Activated CD4-positive, alpha-beta T cell treated with anti-CD3 and anti-CD28 coated beads, Interleukin-2, amount 10 ng/mL, durations not matched to agents 7 days and 5 days (primary cell): ENCODE measurements around the gene MAK. TPM values are rescaled to one million over a fixed set of nuclear protein-coding genes. Genes with fewer than 3 reads are reported as not detected.

Experiments used
- CTCF ChIA-PET: fragments of 350-600 bp; sonication (Branson Sonifier 250); formaldehyde crosslinking; loops from one replicate; lab custom pipeline; 2021; ENCODE audit warnings: antibody characterized with exemption; lab: Charles Lee
- POLR2A ChIA-PET: fragments of 350-600 bp; sonication (Branson Sonifier 250); formaldehyde crosslinking; loops from one replicate; lab custom pipeline; 2021; ENCODE audit warnings: antibody characterized with exemption; lab: Charles Lee
- DNase-seq: peaks from one replicate; pipeline ENCODE4 v3.0.0-alpha.2; 2020
- H3K27ac Mint-ChIP-seq: one replicate; pipeline ENCODE4 v1.8.0; 2021; ENCODE audit warnings: mild to moderate bottlenecking, moderate library complexity, mixed read lengths
- H3K27me3 Mint-ChIP-seq: one replicate; pipeline ENCODE4 v1.8.0; 2021; ENCODE audit warnings: mixed read lengths
- H3K36me3 Mint-ChIP-seq: one replicate; pipeline ENCODE4 v1.8.0; 2021; ENCODE audit warnings: low read depth, mixed read lengths
- H3K4me1 Mint-ChIP-seq: one replicate; pipeline ENCODE4 v1.8.0; 2021; ENCODE audit warnings: mixed read lengths
- H3K4me3 Mint-ChIP-seq: one replicate; pipeline ENCODE4 v1.8.0; 2021; ENCODE audit warnings: mild to moderate bottlenecking, moderate library complexity, mixed read lengths
- H3K9me3 Mint-ChIP-seq: one replicate; pipeline ENCODE4 v1.8.0; 2021; ENCODE audit warnings: mixed read lengths
- total RNA-seq, 2 experiments: library from RNA; stranded (reverse); gene quantifications; one replicate each; pipeline ENCODE4 v1.2.3, GENCODE V29; 2021

Gene MAK
- total RNA-seq, 2 experiments from 2014 or later = 0.07 TPM; not detected in 1

DNA sequence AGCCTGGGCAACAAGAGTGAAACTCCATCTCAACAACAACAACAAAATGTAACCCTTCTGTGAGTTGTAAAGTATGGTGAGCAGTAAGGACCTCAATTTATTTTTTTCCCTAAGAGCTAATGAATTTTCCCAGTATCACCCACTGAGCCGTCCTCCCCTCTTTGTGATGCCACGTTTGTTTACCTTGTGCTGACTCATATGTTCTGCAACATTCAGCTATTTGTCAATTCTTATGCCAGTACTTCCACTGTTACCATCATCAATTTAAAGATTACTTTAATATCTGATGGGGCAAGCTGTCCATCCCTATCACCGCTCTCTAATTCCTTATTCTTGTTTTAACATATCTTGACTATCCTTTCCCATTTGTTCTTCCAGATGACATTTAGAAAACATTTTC, 37.5 kb downstream of the MAK start:
- no peak overlapping the region for H3K27ac Mint-ChIP-seq
- POLR2A ChIA-PET = no interaction called here
- no peaks in the 10 kb centered on the region for H3K4me1 Mint-ChIP-seq
- no peaks in the 10 kb centered on the region for H3K9me3 Mint-ChIP-seq
- no peaks in the 10 kb centered on the region for H3K27me3 Mint-ChIP-seq
- CTCF ChIA-PET = interaction anchor here (0.9 kb wide), 1 partner anchor 290 kb away, joined by 5 read pairs; no protein-coding TSS in a partner anchor
- no peak overlapping the region for H3K4me3 Mint-ChIP-seq
- no peaks in the 10 kb centered on the region for H3K36me3 Mint-ChIP-seq
- DNase-seq = no peak

GRCh38 chr6:10794239-10794638, 44.1 kb downstream of the MAK start:
- DNase-seq = no peak
- CTCF ChIA-PET = interaction anchor here (0.6 kb wide), 1 partner anchor 139 kb away, joined by 3 read pairs; no protein-coding TSS in a partner anchor
- no peak overlapping the region for H3K27ac Mint-ChIP-seq
- peaks cover 3% of the 10 kb centered on the region for H3K36me3 Mint-ChIP-seq
- POLR2A ChIA-PET = no interaction called here
- no peak overlapping the region for H3K4me3 Mint-ChIP-seq
- H3K27me3 Mint-ChIP-seq = no peaks in the 10 kb centered on the region
- H3K9me3 Mint-ChIP-seq = no peaks in the 10 kb centered on the region
- H3K4me1 Mint-ChIP-seq = no peaks in the 10 kb centered on the region

DNA sequence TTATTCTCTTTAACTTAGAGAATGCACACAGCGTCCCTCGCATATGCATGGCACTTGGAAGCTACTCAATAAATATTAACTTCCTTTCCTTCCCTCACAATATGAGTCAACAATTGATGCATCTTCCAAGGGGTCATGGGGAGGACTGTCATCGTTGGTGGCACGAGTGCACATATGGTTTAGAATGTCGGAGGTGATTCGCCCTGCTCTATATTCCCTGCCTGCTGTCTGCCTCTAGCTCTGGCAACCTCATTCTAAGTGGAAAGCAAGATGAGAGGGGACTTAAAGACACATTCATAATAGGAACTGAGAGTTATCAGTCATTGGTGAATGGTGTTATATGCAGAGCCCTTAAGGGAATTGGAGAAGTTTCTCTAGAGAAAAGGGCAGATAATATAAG, 44.6 kb downstream of the MAK start:
- no peak overlapping the region for H3K4me3 Mint-ChIP-seq
- CTCF ChIA-PET = interaction anchor here (1.0 to 1.6 kb wide), 2 partner anchors 9 to 17 kb away, joined by 3 read pairs; no protein-coding TSS in a partner anchor
- H3K9me3 Mint-ChIP-seq = no peaks in the 10 kb centered on the region
- no peak overlapping the region for H3K27ac Mint-ChIP-seq
- H3K27me3 Mint-ChIP-seq = no peaks in the 10 kb centered on the region
- DNase-seq = no peak
- H3K36me3 Mint-ChIP-seq = peaks cover 3% of the 10 kb centered on the region
- POLR2A ChIA-PET = no interaction called here
- H3K4me1 Mint-ChIP-seq = no peaks in the 10 kb centered on the region

DNA sequence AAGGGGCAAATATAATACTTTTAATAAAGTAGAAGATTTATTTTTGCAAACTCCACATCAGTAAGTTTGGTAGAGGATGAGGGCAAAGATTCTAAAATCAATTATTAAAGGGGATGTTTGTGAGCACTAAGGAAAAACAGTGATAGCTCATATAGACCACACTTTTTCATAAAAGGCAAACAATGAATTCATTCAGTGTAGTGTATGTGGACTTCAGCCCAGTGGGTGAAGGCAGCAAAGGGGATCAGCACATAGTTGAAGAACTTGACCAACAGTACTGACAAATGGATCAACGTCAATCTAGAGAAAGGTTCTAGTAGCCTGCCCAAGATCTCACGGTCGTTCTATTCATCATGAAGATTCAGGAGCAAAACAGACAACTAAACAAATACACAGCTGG, 45.3 kb downstream of the MAK start:
- CTCF ChIA-PET = interaction anchor here (0.6 to 1.8 kb wide), 5 partner anchors 10 to 414 kb away, joined by 3 to 5 read pairs (median 3); no protein-coding TSS in a partner anchor
- Mint-ChIP-seq H3K27me3 (no peaks in the 10 kb centered on the region), H3K9me3 (no peaks in the 10 kb centered on the region), H3K27ac (no peak overlapping the region), H3K4me1 (no peaks in the 10 kb centered on the region), H3K36me3 (peaks cover 3% of the 10 kb centered on the region), H3K4me3 (no peak overlapping the region)
- POLR2A ChIA-PET = no interaction called here
- no peak for DNase-seq

DNA sequence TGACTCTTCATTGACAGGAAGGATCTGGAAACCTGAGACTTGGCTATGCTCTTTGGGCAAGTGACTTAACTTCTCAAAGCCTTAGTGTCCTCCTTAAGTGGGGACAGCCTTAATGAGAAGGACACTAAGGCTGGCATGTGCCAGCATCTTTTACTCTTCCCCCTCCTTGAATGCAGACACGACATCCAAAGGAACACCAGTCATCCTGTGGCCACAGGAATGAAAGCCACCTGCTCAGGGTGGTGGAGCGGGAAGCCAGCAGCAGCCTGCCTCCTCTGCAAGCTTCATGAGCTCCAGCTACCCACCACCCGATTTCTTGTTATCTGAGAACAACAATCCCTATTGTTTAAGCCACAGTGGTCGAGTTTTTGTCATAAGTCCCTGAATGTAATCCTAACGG, 46.2 kb downstream of the MAK start:
- no peak for DNase-seq
- Mint-ChIP-seq H3K4me1 (no peaks in the 10 kb centered on the region), H3K36me3 (peaks cover 3% of the 10 kb centered on the region), H3K4me3 (no peak overlapping the region), H3K27ac (no peak overlapping the region), H3K27me3 (no peaks in the 10 kb centered on the region), H3K9me3 (no peaks in the 10 kb centered on the region)
- POLR2A ChIA-PET = no interaction called here
- CTCF ChIA-PET = interaction anchor here (0.6 to 1.8 kb wide), 3 partner anchors 11 to 357 kb away, joined by 3 to 5 read pairs (median 5); no protein-coding TSS in a partner anchor

GRCh38 chr6:10791673-10792072, 46.7 kb downstream of the MAK start:
- H3K27me3 Mint-ChIP-seq = no peaks in the 10 kb centered on the region
- no peaks in the 10 kb centered on the region for H3K4me1 Mint-ChIP-seq
- H3K27ac Mint-ChIP-seq = no peak overlapping the region
- H3K36me3 Mint-ChIP-seq = peaks cover 3% of the 10 kb centered on the region
- ChIA-PET POLR2A (no interaction called here), CTCF (interaction anchor here (1.8 kb wide), 1 partner anchor 281 kb away, joined by 5 read pairs; no protein-coding TSS in a partner anchor)
- H3K9me3 Mint-ChIP-seq = no peaks in the 10 kb centered on the region
- DNase-seq = no peak
- H3K4me3 Mint-ChIP-seq = no peak overlapping the region

GRCh38 chr6:10779076-10779475, 59.3 kb downstream of the MAK start:
- Mint-ChIP-seq H3K9me3 (no peaks in the 10 kb centered on the region), H3K27ac (no peak overlapping the region), H3K4me1 (peaks cover 13% of the 10 kb centered on the region), H3K4me3 (no peak overlapping the region), H3K27me3 (no peaks in the 10 kb centered on the region), H3K36me3 (peaks cover 21% of the 10 kb centered on the region)
- ChIA-PET CTCF (no interaction called here), POLR2A (no interaction called here)
- no peak for DNase-seq

- Mint-ChIP-seq H3K4me1 (peaks cover 13% of the 10 kb centered on the region), H3K4me3 (no peak overlapping the region), H3K9me3 (no peaks in the 10 kb centered on the region), H3K36me3 (peaks cover 19% of the 10 kb centered on the region), H3K27me3 (no peaks in the 10 kb centered on the region), H3K27ac (peak overlapping the region; percentile 25)
- ChIA-PET CTCF (no interaction called here), POLR2A (no interaction called here)
- no peak for DNase-seq
Measured at GRCh38 chr6:10778230-10778629, 60.1 kb downstream of the MAK start.

DNA sequence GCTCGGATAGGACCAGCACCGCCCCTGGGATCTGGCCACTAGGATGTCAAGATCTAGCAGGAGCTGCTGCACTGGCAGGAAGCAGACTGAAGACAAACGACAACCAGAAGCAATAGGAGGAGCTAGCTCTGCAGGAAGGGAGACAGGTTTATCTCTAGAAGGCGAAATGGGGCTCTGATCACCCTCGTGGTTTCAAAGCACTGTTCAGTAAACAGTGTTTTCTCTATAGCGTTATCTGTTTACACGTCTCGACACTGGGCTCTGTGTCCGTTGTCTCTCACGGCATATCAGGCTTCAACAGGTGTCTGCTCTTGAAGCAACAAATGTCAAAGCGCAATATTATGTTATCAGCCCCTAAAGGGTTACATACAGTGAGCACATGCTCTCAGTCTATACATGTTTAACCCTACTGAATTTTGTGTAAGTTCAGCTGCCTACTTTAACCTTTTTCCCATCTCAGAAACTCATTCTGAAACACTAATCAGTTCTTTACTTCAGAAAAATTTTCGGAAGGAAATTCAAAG, 66.9 kb downstream of the MAK start:
- H3K9me3 Mint-ChIP-seq = no peaks in the 10 kb centered on the region
- H3K4me1 Mint-ChIP-seq = peaks cover 2% of the 10 kb centered on the region
- H3K27me3 Mint-ChIP-seq = no peaks in the 10 kb centered on the region
- CTCF ChIA-PET = no interaction called here
- H3K36me3 Mint-ChIP-seq = peaks cover 11% of the 10 kb centered on the region
- H3K27ac Mint-ChIP-seq = no peak overlapping the region
- no peak overlapping the region for H3K4me3 Mint-ChIP-seq
- DNase-seq = no peak
- POLR2A ChIA-PET = no interaction called here

DNA sequence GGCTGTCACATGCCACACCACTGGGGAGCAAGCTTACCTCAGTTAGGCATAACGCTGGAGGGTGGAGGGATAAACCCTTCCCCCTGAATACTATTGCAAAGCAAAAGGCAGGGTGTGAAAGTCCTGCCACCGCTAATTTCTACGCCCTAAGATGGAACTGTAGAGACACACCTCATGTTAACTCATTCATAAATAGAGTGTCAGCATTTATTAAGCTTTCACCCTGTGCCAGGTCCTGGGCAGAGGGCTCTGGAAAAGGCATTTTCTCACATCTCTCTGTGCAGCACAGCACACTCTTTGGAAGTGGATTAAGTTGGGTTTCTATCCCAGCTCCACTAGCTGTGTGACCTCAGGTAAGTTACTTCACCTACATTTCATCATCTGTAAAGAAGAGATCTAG, 68.9 kb downstream of the MAK start:
- Mint-ChIP-seq H3K27me3 (no peaks in the 10 kb centered on the region), H3K36me3 (peaks cover 3% of the 10 kb centered on the region), H3K4me1 (no peaks in the 10 kb centered on the region), H3K9me3 (no peaks in the 10 kb centered on the region), H3K4me3 (no peak overlapping the region), H3K27ac (no peak overlapping the region)
- CTCF ChIA-PET = no interaction called here
- DNase-seq = no peak
- POLR2A ChIA-PET = no interaction called here

- no peak overlapping the region for H3K4me3 Mint-ChIP-seq
- POLR2A ChIA-PET = no interaction called here
- H3K4me1 Mint-ChIP-seq = peaks cover 8% of the 10 kb centered on the region
- CTCF ChIA-PET = no interaction called here
- peaks cover 30% of the 10 kb centered on the region for H3K36me3 Mint-ChIP-seq
- DNase-seq = no peak
- no peaks in the 10 kb centered on the region for H3K27me3 Mint-ChIP-seq
- H3K27ac Mint-ChIP-seq = no peak overlapping the region
- H3K9me3 Mint-ChIP-seq = no peaks in the 10 kb centered on the region
Measured at GRCh38 chr6:10763006-10763405, 75.3 kb downstream of the MAK start.

DNA sequence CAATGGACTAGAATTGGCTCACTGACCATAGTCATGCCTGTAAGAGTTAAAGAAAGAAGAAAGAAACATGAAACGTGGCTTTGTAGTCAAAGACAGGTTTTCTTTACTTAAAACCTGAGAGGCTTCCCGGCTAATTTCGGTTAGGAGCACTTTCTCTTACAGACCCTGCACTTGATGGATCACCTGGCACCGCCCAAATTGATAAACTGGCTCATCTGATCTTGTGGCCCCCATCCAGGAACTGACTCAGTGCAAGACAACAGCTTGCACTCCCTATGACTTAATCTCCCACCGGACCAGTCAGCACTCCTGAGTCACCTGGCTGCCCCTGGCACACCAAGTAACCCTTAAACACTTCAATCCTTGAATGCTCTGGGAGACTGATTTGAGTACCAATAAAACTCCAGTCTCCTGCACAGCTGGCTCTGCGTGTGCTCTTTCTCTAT, 78.4 kb downstream of the MAK start:
- peaks cover 54% of the 10 kb centered on the region for H3K36me3 Mint-ChIP-seq
- ChIA-PET POLR2A (no interaction called here), CTCF (interaction anchor here (0.6 to 1.0 kb wide), 2 partner anchors 14 to 24 kb away, joined by 3 to 4 read pairs; no protein-coding TSS in a partner anchor)
- no peaks in the 10 kb centered on the region for H3K27me3 Mint-ChIP-seq
- H3K4me1 Mint-ChIP-seq = peaks cover 12% of the 10 kb centered on the region
- H3K9me3 Mint-ChIP-seq = no peaks in the 10 kb centered on the region
- no peak overlapping the region for H3K27ac Mint-ChIP-seq
- DNase-seq = no peak
- H3K4me3 Mint-ChIP-seq = no peak overlapping the region

DNA sequence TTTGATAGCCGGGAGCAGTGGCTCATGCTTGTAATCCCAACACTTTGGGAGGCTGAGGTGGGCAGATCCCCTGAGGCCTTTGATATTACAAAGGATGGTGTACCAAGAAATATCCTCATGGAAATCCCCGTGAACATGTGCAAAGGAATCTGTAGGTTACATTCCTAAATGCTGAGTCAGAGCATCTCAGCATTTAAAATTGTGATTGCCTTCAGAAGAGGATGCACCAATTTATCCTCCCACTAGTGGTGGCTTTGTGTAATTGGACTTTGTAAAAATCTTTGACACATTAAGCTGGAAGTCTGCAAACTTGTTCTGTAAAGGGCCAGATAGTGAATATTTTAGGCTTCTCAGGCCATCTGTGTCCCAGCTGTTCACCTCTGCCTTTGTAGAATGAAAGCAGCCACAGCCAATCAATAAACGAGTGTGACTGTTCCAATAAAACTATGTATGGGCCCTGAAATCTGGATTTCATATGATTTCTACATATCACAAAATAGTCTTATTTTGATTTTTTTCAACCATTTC, 79.0 kb downstream of the MAK start:
- no peaks in the 10 kb centered on the region for H3K9me3 Mint-ChIP-seq
- H3K4me1 Mint-ChIP-seq = peaks cover 13% of the 10 kb centered on the region
- no peak for DNase-seq
- CTCF ChIA-PET = interaction anchor here (0.6 to 1.0 kb wide), 3 partner anchors 14 to 474 kb away, joined by 3 to 4 read pairs (median 3); no protein-coding TSS in a partner anchor
- POLR2A ChIA-PET = no interaction called here
- H3K27ac Mint-ChIP-seq = peak overlapping the region; percentile 9
- H3K27me3 Mint-ChIP-seq = no peaks in the 10 kb centered on the region
- peaks cover 59% of the 10 kb centered on the region for H3K36me3 Mint-ChIP-seq
- no peak overlapping the region for H3K4me3 Mint-ChIP-seq
